ENCODE measurements around the gene GPHN.
"Not testable (repeated sequence)": the region's sequence is repeated elsewhere in the genome, so short reads cannot be mapped to it uniquely, and the experiment has no call there.

GRCh38 chr14:66731298-66731697, 223.4 kb downstream of the GPHN start:
- TF ChIP-seq, protein P1, sequence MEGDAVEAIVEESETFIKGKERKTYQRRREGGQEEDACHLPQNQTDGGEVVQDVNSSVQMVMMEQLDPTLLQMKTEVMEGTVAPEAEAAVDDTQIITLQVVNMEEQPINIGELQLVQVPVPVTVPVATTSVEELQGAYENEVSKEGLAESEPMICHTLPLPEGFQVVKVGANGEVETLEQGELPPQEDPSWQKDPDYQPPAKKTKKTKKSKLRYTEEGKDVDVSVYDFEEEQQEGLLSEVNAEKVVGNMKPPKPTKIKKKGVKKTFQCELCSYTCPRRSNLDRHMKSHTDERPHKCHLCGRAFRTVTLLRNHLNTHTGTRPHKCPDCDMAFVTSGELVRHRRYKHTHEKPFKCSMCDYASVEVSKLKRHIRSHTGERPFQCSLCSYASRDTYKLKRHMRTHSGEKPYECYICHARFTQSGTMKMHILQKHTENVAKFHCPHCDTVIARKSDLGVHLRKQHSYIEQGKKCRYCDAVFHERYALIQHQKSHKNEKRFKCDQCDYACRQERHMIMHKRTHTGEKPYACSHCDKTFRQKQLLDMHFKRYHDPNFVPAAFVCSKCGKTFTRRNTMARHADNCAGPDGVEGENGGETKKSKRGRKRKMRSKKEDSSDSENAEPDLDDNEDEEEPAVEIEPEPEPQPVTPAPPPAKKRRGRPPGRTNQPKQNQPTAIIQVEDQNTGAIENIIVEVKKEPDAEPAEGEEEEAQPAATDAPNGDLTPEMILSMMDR (IDR thresholded peaks at IDR 0.05; ENCODE audit: control extremely low read depth in 1 of 3, insufficient read depth in 1 of 3, low read depth in 1 of 3, low read length in 3 of 3), result not testable (repeated sequence)
- not testable (repeated sequence) for TF ChIP-seq NANOG (IDR thresholded peaks at IDR 0.05; ENCODE audit: insufficient read depth, low read depth, low read length, poor library complexity, severe bottlenecking); POLR2A (IDR thresholded peaks at IDR 0.05; ENCODE audit: control extremely low read depth in 1 of 2, low read depth in 2 of 2, low read length in 2 of 2); JUN (IDR thresholded peaks at IDR 0.05; ENCODE audit: low read depth, low read length)
- TF ChIP-seq, protein P2, sequence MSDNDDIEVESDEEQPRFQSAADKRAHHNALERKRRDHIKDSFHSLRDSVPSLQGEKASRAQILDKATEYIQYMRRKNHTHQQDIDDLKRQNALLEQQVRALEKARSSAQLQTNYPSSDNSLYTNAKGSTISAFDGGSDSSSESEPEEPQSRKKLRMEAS (IDR thresholded peaks at IDR 0.05), result not testable (repeated sequence)

Data from H1 (cell line).